Central memory CD4-positive, alpha-beta T cell (primary cell): Measurements from ENCODE around the gene MSI2.
A peak's percentile ranks its signal among the peaks of the same experiment; 100 is the strongest.

Source experiments
- DNase-seq: peaks from one replicate; pipeline ENCODE4 v3.0.0; 2022

The MSI2 gene

GRCh38 chr17:57445772-57446472, 189.6 kb downstream of the MSI2 start:
- no peak for DNase-seq

GRCh38 chr17:57447357-57447989, 191.2 kb downstream of the MSI2 start:
- no peak for DNase-seq

- DNase-seq = no peak
Measured at GRCh38 chr17:57447990-57448758, 191.9 kb downstream of the MSI2 start.

GRCh38 chr17:57448759-57449283, 192.5 kb downstream of the MSI2 start:
- DNase-seq = no peak

- DNase-seq = no peak
Measured at GRCh38 chr17:57451191-57451590, 194.9 kb downstream of the MSI2 start.

- no peak for DNase-seq
Measured at GRCh38 chr17:57451643-57452042, 195.3 kb downstream of the MSI2 start.

- no peak for DNase-seq
Measured at GRCh38 chr17:57453841-57454425, 197.6 kb downstream of the MSI2 start.

GRCh38 chr17:57454729-57455062, 198.4 kb downstream of the MSI2 start:
- no peak for DNase-seq

GRCh38 chr17:57455063-57455914, 199.0 kb downstream of the MSI2 start:
- DNase-seq = peak; percentile 3

- no peak for DNase-seq
Measured at GRCh38 chr17:57456622-57457021, 200.3 kb downstream of the MSI2 start.

GRCh38 chr17:57457188-57457587, 200.9 kb downstream of the MSI2 start:
- no peak for DNase-seq

GRCh38 chr17:57458718-57459285, 202.5 kb downstream of the MSI2 start:
- no peak for DNase-seq

GRCh38 chr17:57459286-57459915, 203.1 kb downstream of the MSI2 start:
- DNase-seq = no peak

GRCh38 chr17:57461082-57461481, 204.8 kb downstream of the MSI2 start:
- DNase-seq = no peak

- no peak for DNase-seq
Measured at GRCh38 chr17:57462007-57462579, 205.8 kb downstream of the MSI2 start.

GRCh38 chr17:57463103-57463885, 207.0 kb downstream of the MSI2 start:
- no peak for DNase-seq

GRCh38 chr17:57464191-57464864, 208.0 kb downstream of the MSI2 start:
- DNase-seq = no peak

GRCh38 chr17:57465610-57466009, 209.3 kb downstream of the MSI2 start:
- no peak for DNase-seq

- DNase-seq = no peak
Measured at GRCh38 chr17:57466017-57466471, 209.7 kb downstream of the MSI2 start.

- no peak for DNase-seq
Measured at GRCh38 chr17:57466521-57466920, 210.2 kb downstream of the MSI2 start.
